Measurements from ENCODE around the gene NOX3. TPM values are rescaled to one million over a fixed set of nuclear protein-coding genes. Genes with fewer than 3 reads are reported as not detected.

NOX3 gene
- total RNA-seq, 6 experiments from 2014 or later: not detected

DNA sequence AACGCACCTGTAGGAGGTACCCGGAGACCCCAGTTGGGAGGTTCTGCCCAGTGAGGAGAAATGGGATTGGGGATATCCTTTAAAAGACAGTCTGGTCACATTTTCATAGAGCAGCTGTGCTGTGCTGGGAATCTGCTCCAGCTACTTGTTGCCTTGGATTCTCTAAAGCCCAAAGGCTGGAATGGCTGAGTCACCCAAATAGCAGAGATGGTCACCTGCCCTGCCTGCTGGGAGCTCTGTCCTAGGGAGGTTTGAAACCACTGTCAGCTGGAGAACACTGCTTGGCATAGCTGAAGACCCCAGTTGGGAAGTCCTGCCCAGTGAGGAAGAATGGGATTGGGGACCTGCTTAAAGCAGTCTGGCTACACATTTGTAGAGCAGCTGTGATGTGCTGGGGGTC lies 106.5 kb downstream of the NOX3 start:
- intact Hi-C loops (cut with DNase I): no loop called here
- ATAC-seq (no peak), DNase-seq (no peak)
- Histone ChIP-seq H3K27ac (no peak overlapping the region), H3K9me3 (no peaks in the 10 kb centered on the region), H3K27me3 (no peaks in the 10 kb centered on the region), H3K4me1 (no peaks in the 10 kb centered on the region), H3K36me3 (no peaks in the 10 kb centered on the region), H3K4me3 (no peak overlapping the region)
- TF ChIP-seq POLR2A (IDR thresholded peaks at IDR 0.05): no peak
- TF ChIP-seq, protein P1, sequence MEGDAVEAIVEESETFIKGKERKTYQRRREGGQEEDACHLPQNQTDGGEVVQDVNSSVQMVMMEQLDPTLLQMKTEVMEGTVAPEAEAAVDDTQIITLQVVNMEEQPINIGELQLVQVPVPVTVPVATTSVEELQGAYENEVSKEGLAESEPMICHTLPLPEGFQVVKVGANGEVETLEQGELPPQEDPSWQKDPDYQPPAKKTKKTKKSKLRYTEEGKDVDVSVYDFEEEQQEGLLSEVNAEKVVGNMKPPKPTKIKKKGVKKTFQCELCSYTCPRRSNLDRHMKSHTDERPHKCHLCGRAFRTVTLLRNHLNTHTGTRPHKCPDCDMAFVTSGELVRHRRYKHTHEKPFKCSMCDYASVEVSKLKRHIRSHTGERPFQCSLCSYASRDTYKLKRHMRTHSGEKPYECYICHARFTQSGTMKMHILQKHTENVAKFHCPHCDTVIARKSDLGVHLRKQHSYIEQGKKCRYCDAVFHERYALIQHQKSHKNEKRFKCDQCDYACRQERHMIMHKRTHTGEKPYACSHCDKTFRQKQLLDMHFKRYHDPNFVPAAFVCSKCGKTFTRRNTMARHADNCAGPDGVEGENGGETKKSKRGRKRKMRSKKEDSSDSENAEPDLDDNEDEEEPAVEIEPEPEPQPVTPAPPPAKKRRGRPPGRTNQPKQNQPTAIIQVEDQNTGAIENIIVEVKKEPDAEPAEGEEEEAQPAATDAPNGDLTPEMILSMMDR (IDR thresholded peaks at IDR 0.05): no peak
- WGBS (ENCODE audit: insufficient coverage, low coverage, low lambda C conversion rate, missing lambda C conversion rate): no CpG with 5 or more reads among the region's 2 CpGs

DNA sequence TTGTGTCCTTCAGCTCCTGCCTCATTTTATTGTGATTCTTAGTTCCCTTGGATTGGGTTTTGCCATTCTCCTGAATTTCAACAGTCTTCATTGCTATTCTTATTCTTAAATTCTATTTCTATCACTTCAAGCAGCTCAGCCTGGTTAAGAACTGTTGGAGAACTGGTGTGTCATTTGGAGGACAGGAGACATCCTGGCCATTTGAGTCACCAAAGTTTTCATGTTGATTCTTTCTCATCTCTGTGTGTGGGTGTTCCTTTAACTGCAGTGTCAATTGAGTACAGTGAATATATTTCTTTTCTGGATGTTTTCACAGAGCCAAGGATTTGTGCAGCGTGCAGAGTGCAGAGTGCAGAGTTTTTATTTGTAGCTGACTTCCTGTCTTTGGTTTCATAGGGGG lies 107.8 kb downstream of the NOX3 start:
- no peak overlapping the region for H3K4me3 ChIP-seq
- DNase-seq (no peak), ATAC-seq (no peak)
- intact Hi-C loops (cut with DNase I): no loop called here
- TF ChIP-seq, protein P1 (IDR thresholded peaks at IDR 0.05): no peak
- TF ChIP-seq POLR2A (IDR thresholded peaks at IDR 0.05): no peak
- WGBS (ENCODE audit: insufficient coverage, low coverage, low lambda C conversion rate, missing lambda C conversion rate): 57% methylated on average over 1 of the region's 1 CpG
- H3K27me3 ChIP-seq: no peaks in the 10 kb centered on the region
- H3K36me3 ChIP-seq: no peaks in the 10 kb centered on the region
- H3K4me1 ChIP-seq: no peaks in the 10 kb centered on the region
- no peak overlapping the region for H3K27ac ChIP-seq
- H3K9me3 ChIP-seq: no peaks in the 10 kb centered on the region

DNA sequence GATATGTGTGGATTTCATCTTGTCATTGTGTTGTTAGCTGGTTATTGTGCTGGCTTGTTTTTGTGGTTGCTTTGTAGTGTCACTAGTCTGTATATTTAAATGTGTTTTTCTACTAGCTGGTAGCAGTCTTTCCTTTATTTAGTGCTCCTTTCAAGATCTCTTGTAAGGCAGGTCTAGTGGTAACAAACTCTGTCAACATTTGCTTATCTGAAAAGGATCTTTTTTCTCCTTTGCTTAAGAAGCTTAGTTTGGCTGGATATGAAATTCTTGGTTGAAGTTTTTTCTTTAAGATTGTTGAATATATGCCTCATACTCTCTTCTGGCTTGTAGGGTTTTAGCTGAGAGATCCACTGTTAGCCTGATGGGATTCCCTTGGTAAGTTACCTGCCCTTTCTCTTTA lies 108.7 kb downstream of the NOX3 start:
- Histone ChIP-seq H3K27me3 (no peaks in the 10 kb centered on the region), H3K4me1 (no peaks in the 10 kb centered on the region), H3K9me3 (no peaks in the 10 kb centered on the region), H3K36me3 (no peaks in the 10 kb centered on the region), H3K4me3 (no peak overlapping the region), H3K27ac (no peak overlapping the region)
- DNase-seq (no peak), ATAC-seq (no peak)
- no peak for TF ChIP-seq POLR2A (IDR thresholded peaks at IDR 0.05)
- TF ChIP-seq, protein P1 (IDR thresholded peaks at IDR 0.05): no peak
- intact Hi-C loops (cut with DNase I): no loop called here

Other genes with a start within 250 kb of the NOX3 start
- gene CLDN20, start 191.8 kb downstream of the NOX3 start, total RNA-seq: not detected
- 10 to 100 TPM; 12.3 to 18.9 (median 16.2) TPM for gene TFB1M, start 141.4 kb downstream of the NOX3 start, total RNA-seq